Heart right ventricle (tissue), 16 donors: Measurements from ENCODE around the gene CD96. TPM values are rescaled to one million over a fixed set of nuclear protein-coding genes. Genes with fewer than 3 reads are reported as not detected.

ENCODE experiments used
- ATAC-seq, 8 donors: fragments of 200-7000 bp; cut with Tn5 transposase; one replicate each; pipeline ENCODE4 v1.9.1; 2020; ENCODE audit warnings: mild to moderate bottlenecking in 8 of 8, moderate library complexity in 8 of 8, moderate number of reproducible peaks in 1 of 8
- DNase-seq, 2 donors: peaks; one replicate each; pipeline ENCODE4 v3.0.0-alpha.2; 2020
- H3K27ac ChIP-seq, 10 donors: fragments of 200-600 bp; sonication (generic) in 2 of 10; one replicate each; pipeline versions ENCODE4 v1.5.0 to v1.8.0; 2020 to 2022; ENCODE audit warnings: mild to moderate bottlenecking in 3 of 10
- H3K27me3 ChIP-seq, 7 donors: fragments of 200-600 bp; one replicate each; pipeline ENCODE4 v1.8.0; 2021 to 2022; ENCODE audit warnings: mild to moderate bottlenecking in 2 of 7
- H3K36me3 ChIP-seq, 9 donors: fragments of 200-600 bp; sonication (generic) in 1 of 9; one replicate each; pipeline versions ENCODE4 v1.5.0 to v1.8.0; 2020 to 2022; ENCODE audit warnings: mild to moderate bottlenecking in 2 of 9
- H3K4me1 ChIP-seq, 9 donors: fragments of 200-600 bp; sonication (generic) in 1 of 9; one replicate each; pipeline versions ENCODE4 v1.5.0 to v1.8.0; 2020 to 2022; ENCODE audit warnings: mild to moderate bottlenecking in 4 of 9
- H3K4me3 ChIP-seq, 10 donors: fragments of 200-600 bp; sonication (generic) in 2 of 10; one replicate each; pipeline versions ENCODE4 v1.5.0 to v1.8.0; 2020 to 2022; ENCODE audit warnings: mild to moderate bottlenecking in 7 of 10, moderate library complexity in 2 of 10
- H3K9me3 ChIP-seq, 11 donors: fragments of 200-600 bp in 10 of 11; sonication (generic) in 2 of 11; one replicate each; pipeline versions ENCODE4 v1.5.0 to v1.8.0; 2013 to 2022; ENCODE audit warnings: mild to moderate bottlenecking in 2 of 11, control low read depth in 1 of 11, moderate library complexity in 1 of 11
- WGBS, 2 donors: extraction: QIAGEN DNeasy Blood & Tissue Kit; methylation state at CpG; one replicate each; pipeline ENCODE4 v1.1.7; 2013; ENCODE audit warnings: inconsistent platforms in 1 of 2; 5-methylcytosine and 5-hydroxymethylcytosine counted together
- intact Hi-C, 10 donors: fragments of 100-400 bp; cut with DNase I; formaldehyde crosslinking; loops; one replicate each; pipeline versions ENCODE4 v1.11.1 to v1.14.2; 2022
- polyA plus RNA-seq, 2 donors: library from polyadenylated mRNA; stranded (reverse); fragments of 200-250 nt; gene quantifications; one replicate each; pipeline ENCODE4 v1.2.3, GENCODE V29; 2013
- total RNA-seq, 10 donors: library from RNA; stranded (reverse); fragmentation: NEBNext Ultra II Directional in 3 of 10; extraction: Animal tissue kit (Norgen Biotek cat#: 25700) in 3 of 10; gene quantifications; one replicate each; pipeline versions ENCODE4 v1.2.1 to v1.2.4, GENCODE V29; 2021 to 2023
- TF ChIP-seq, protein P1 (sequence below), 9 donors: fragments of 200-600 bp; sonication (generic) in 2 of 9; IDR thresholded peaks; one replicate each; pipeline versions ENCODE4 v1.5.0 to v1.8.0; 2021 to 2022; ENCODE audit warnings: antibody characterized with exemption in 9 of 9, mild to moderate bottlenecking in 5 of 9, moderate library complexity in 1 of 9
- donor health status: Arrhythmogenic right ventricular cardiomyopathy.
- donor health status: ischemic (EF 13 %, LVEDD 7.1; RV severe dilation, severe dysfunction).
- donor health status: healthy with polysubstance abuse.
- donor health status: DM: no; HTN: yes; CAD: no.
- donor health status: DM: no; HTN: no; CAD: no.
- donor health status: ischemic (EF 25% LVEDD 6.9; RV normal size, moderate dysfunction).
- donor health status: ischemic (EF 25% LVEDD 5.7; RV mildly dilated, moderate dysfunction).
- donor health status: healthy.
- donor health status: DM: yes; HTN: yes; CAD: no.
- donor health status: Ischemic cardiomyopathy.
- donor health status: ischemic (EF 35%, LVEDD 5.7; RV mildly dilated, moderate dysfunction).
- donor health status: nonischemic (EF 11% LVEDD 7.7; RV severe dilation, severe dysfunction).
- donor health status: DM: yes; HTN: yes; CAD: no.
- donor health status: PGD.
- donor health status: ischemic (EF 29% LVEDD 5.4; RV normal size, mild dysfunction).
- donor health status: nonischemic (EF 23%, LVEDD 6.1; RV moderate dilation, normal function).

Gene CD96
- total and polyA plus RNA-seq, 12 donors, result 0.07 to 6.2 (median 0.28) TPM

DNA sequence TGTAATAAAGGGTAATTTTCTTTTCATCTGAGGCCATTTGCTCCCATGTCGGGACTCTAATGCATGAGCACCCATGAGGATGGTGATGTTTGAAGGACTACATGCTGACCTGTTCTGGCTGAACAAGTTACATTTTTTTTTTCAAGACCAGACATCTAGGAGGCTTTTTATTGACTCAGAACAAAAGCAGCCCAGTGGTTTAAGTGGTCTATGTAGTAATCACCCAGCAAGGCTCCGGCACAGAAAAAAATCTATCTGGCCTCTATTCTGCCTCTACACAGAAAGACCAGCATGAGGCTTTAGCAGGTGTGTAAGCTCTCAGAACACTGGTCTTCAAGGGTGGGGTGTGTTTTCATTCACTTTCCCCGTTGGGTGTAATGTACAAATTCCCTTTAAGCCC lies 148.2 kb downstream of the CD96 start:
- intact Hi-C loops, result no loop called here
- 84 to 92% methylated on average over 3 of the region's 3 CpGs for WGBS, 2 donors
- DNase-seq, result no peak
- Histone ChIP-seq H3K27me3 (no peaks in the 10 kb centered on the region), H3K36me3 (no peaks in the 10 kb centered on the region), H3K9me3 (no peaks in the 10 kb centered on the region), H3K4me1 (peaks cover 0 to 6% (median 0%) of the 10 kb centered on the region in 9 donors), H3K27ac (no peak overlapping the region), H3K4me3 (no peak overlapping the region)
- ATAC-seq, result no peak
- TF ChIP-seq, protein P1, sequence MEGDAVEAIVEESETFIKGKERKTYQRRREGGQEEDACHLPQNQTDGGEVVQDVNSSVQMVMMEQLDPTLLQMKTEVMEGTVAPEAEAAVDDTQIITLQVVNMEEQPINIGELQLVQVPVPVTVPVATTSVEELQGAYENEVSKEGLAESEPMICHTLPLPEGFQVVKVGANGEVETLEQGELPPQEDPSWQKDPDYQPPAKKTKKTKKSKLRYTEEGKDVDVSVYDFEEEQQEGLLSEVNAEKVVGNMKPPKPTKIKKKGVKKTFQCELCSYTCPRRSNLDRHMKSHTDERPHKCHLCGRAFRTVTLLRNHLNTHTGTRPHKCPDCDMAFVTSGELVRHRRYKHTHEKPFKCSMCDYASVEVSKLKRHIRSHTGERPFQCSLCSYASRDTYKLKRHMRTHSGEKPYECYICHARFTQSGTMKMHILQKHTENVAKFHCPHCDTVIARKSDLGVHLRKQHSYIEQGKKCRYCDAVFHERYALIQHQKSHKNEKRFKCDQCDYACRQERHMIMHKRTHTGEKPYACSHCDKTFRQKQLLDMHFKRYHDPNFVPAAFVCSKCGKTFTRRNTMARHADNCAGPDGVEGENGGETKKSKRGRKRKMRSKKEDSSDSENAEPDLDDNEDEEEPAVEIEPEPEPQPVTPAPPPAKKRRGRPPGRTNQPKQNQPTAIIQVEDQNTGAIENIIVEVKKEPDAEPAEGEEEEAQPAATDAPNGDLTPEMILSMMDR (IDR thresholded peaks at IDR 0.05), result no peak

- intact Hi-C loops, result no loop called here
- H3K27me3 ChIP-seq, result no peaks in the 10 kb centered on the region
- TF ChIP-seq, protein P1 (IDR thresholded peaks at IDR 0.05), result peak in 7 of 9 donors; percentile 30 to 61 (median 49)
- 51 to 57% methylated on average over 2 of the region's 2 CpGs for WGBS, 2 donors
- H3K36me3 ChIP-seq, result no peaks in the 10 kb centered on the region
- DNase-seq (no peak), ATAC-seq (peak in 3 of 8 donors; percentile 50 to 59 (median 57))
- H3K27ac ChIP-seq, result no peak overlapping the region
- H3K4me3 ChIP-seq, result no peak overlapping the region
- peaks cover 0 to 10% (median 0%) of the 10 kb centered on the region in 9 donors for H3K4me1 ChIP-seq
- no peaks in the 10 kb centered on the region for H3K9me3 ChIP-seq
Observed at GRCh38 chr3:111691293-111691909, 149.4 kb downstream of the CD96 start.

GRCh38 chr3:111692593-111693552 lies 150.9 kb downstream of the CD96 start:
- intact Hi-C loops, result no loop called here
- Histone ChIP-seq H3K27me3 (no peaks in the 10 kb centered on the region), H3K4me1 (peaks cover 0 to 10% (median 0%) of the 10 kb centered on the region in 9 donors), H3K4me3 (peak overlapping the region in 1 of 10 donors; percentile 22), H3K9me3 (no peaks in the 10 kb centered on the region), H3K36me3 (no peaks in the 10 kb centered on the region), H3K27ac (peak overlapping the region in 5 of 10 donors; percentile 7 to 72 (median 54))
- TF ChIP-seq, protein P1 (IDR thresholded peaks at IDR 0.05), result no peak
- DNase-seq (no peak), ATAC-seq (peak; percentile 67 to 96 (median 90))
- WGBS, 2 donors, result 45 to 49% methylated on average over 8 of the region's 8 CpGs

DNA sequence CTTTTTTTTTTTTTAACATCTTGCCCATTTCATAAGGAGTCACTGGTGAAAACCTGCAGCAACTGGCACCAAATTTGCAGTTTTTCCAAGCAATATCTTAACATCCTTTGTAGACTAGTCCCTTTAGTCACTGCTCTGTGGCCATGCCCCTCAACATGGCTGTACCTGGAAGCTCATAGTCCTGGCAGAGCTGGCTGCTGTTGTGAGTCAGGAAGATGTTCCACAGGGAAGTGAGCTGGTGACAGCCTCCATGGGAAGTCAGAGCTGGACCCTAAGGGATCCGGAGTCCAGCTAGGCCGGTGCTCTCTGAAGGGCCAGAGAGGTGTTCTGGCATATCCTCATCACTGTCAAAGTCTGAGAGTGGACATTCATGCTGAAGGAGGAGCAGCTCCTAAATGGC lies 152.5 kb downstream of the CD96 start:
- intact Hi-C loops, result no loop called here
- no peak overlapping the region for H3K27ac ChIP-seq
- no peak overlapping the region for H3K4me3 ChIP-seq
- H3K36me3 ChIP-seq, result no peaks in the 10 kb centered on the region
- no peaks in the 10 kb centered on the region for H3K27me3 ChIP-seq
- DNase-seq (no peak), ATAC-seq (no peak)
- TF ChIP-seq, protein P1 (IDR thresholded peaks at IDR 0.05), result no peak
- no peaks in the 10 kb centered on the region for H3K9me3 ChIP-seq
- 93 to 98% methylated on average over 2 of the region's 2 CpGs for WGBS, 2 donors
- peaks cover 0 to 10% (median 0%) of the 10 kb centered on the region in 9 donors for H3K4me1 ChIP-seq
